ENCODE measurements around the gene ARAP2.

DNA sequence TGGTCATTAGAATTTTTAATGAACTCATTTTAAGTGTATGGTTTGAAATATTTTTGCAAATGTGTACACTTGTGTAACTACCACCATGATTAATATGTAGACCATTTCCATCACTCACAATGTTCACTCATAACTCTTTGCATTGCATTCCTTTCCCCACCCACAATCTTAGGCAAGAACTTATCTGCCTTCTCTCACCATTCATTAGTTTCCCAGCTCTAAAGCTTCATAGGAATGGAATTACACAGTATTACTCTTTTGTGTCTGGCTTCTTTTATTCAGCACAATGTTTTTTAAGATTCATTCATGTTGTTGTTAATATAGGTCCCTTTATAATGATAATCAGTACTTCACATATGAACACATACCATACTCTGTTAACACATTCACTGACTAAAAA is 106.1 kb downstream of the ARAP2 start:
- no peak for TF ChIP-seq CTCF (IDR thresholded peaks at IDR 0.05)
- TF ChIP-seq POLR2A (IDR thresholded peaks at IDR 0.05): no peak
- no peak for TF ChIP-seq POLR2AphosphoS5 (IDR thresholded peaks at IDR 0.05)
